NCI-H1092 (cell line): ENCODE data around the gene ARPC5.

Experiments used
- DNase-seq: peaks from one replicate; lab custom pipeline; 2025; lab: John Stamatoyannopoulos, UW

Gene ARPC5

GRCh38 chr1:183609759-183610452 is 25.7 kb downstream of the ARPC5 start:
- no peak for DNase-seq

- DNase-seq, result no peak
Observed at GRCh38 chr1:183609313-183609712, 26.3 kb downstream of the ARPC5 start.

GRCh38 chr1:183607322-183607980 is 28.1 kb downstream of the ARPC5 start:
- no peak for DNase-seq

- no peak for DNase-seq
Observed at GRCh38 chr1:183605904-183606303, 29.7 kb downstream of the ARPC5 start.

- DNase-seq, result no peak
Observed at GRCh38 chr1:183604815-183605214, 30.8 kb downstream of the ARPC5 start.

GRCh38 chr1:183604038-183604808 is 31.4 kb downstream of the ARPC5 start:
- no peak for DNase-seq

GRCh38 chr1:183602510-183602909 is 33.1 kb downstream of the ARPC5 start:
- no peak for DNase-seq

- no peak for DNase-seq
Observed at GRCh38 chr1:183600634-183601033, 34.9 kb downstream of the ARPC5 start.

GRCh38 chr1:183600136-183600535 is 35.4 kb downstream of the ARPC5 start:
- DNase-seq, result no peak

- no peak for DNase-seq
Observed at GRCh38 chr1:183598386-183598785, 37.2 kb downstream of the ARPC5 start.

- no peak for DNase-seq
Observed at GRCh38 chr1:183597656-183598347, 37.8 kb downstream of the ARPC5 start.

- no peak for DNase-seq
Observed at GRCh38 chr1:183596500-183596899, 39.1 kb downstream of the ARPC5 start.

GRCh38 chr1:183595537-183595936 is 40.0 kb downstream of the ARPC5 start:
- no peak for DNase-seq

GRCh38 chr1:183593356-183593755 is 42.2 kb downstream of the ARPC5 start:
- no peak for DNase-seq

- DNase-seq, result no peak
Observed at GRCh38 chr1:183592733-183593132, 42.9 kb downstream of the ARPC5 start.

GRCh38 chr1:183590244-183591191 is 45.1 kb downstream of the ARPC5 start, which contains the start of gene NCF2:
NCF2 (minus strand) TSS chr1:183590459; CDS start chr1:183590329, 130 bp downstream.
- no peak for DNase-seq

- no peak for DNase-seq
Observed at GRCh38 chr1:183589874-183590243, 45.7 kb downstream of the ARPC5 start.

- no peak for DNase-seq
Observed at GRCh38 chr1:183589384-183589783, 46.2 kb downstream of the ARPC5 start.

- no peak for DNase-seq
Observed at GRCh38 chr1:183588827-183589226, 46.8 kb downstream of the ARPC5 start.

- DNase-seq, result no peak
Observed at GRCh38 chr1:183586926-183587325, 48.7 kb downstream of the ARPC5 start.

- DNase-seq, result no peak
Observed at GRCh38 chr1:183586455-183586854, 49.1 kb downstream of the ARPC5 start.
